H1 (cell line): ENCODE data around the gene ZSCAN16. TPM values are rescaled to one million over a fixed set of nuclear protein-coding genes. Genes with fewer than 3 reads are reported as not detected.

Source experiments
- CHD7 ChIP-seq: fragments of 300-600 bp; sonication (generic); IDR thresholded peaks from 2 replicates; pipeline ENCODE4 v1.7.1; 2012; ENCODE audit warnings: low read length, moderate library complexity, mild to moderate bottlenecking, inconsistent platforms; ENCODE audit not compliant: insufficient replicate concordance
- RXRA ChIP-seq: IDR thresholded peaks from 2 replicates; pipeline ENCODE4 v1.6.1; 2011; ENCODE audit warnings: low read depth, mild to moderate bottlenecking, low read length, moderate library complexity; ENCODE audit not compliant: insufficient read depth
- TEAD4 ChIP-seq: IDR thresholded peaks from 2 replicates; pipeline ENCODE4 v1.6.1; 2012; ENCODE audit warnings: low read depth, low read length, inconsistent platforms, mixed read lengths
- polyA plus RNA-seq, 7 experiments: library from polyadenylated mRNA; depleted of rRNA in 3 of 7; stranded (reverse) in 5 of 7; unstranded in 2 of 7; fragments of >200 nt in 5 of 7; fragments of 200-250 nt in 2 of 7; gene quantifications; 1 replicate in 5 of 7; 2 replicates in 1 of 7; 4 replicates in 1 of 7; pipeline versions ENCODE4 v1.2.1 to v1.2.3, GENCODE V29; 2011 to 2013; ENCODE audit warnings: missing spikeins in 2 of 7, mixed read lengths in 2 of 7
- total RNA-seq: library from RNA; stranded (reverse); fragmentation: NEBNext Ultra II Directional; extraction: Animal tissue kit (Norgen Biotek cat#: 25700); gene quantifications from 2 replicates; pipeline ENCODE4 v1.2.1, GENCODE V29; 2021

Gene ZSCAN16
- total and polyA plus RNA-seq, 2 of the 8 experiments (the other 6 are each of a cell fraction or from before 2014, with no cell fraction given), result 3.6 to 9.4 TPM

GRCh38 chr6:28134716-28135115 lies 10.3 kb downstream of the ZSCAN16 start (continued):
- TF ChIP-seq CHD7 (no peak), TEAD4 (no peak), RXRA (no peak)
- TF ChIP-seq, all 59 proteins: peak for 0
